ENCODE data around the gene MDM1.

- TF ChIP-seq CTCF (conservative IDR thresholded peaks at IDR 0.05) (no peak), EZH2 (IDR thresholded peaks at IDR 0.05; ENCODE audit: low read depth) (no peak)
These were observed 42.3 kb upstream of the MDM1 start for GRCh38 chr12:68374307-68374982.
